Esophagus squamous epithelium (tissue), 4 donors: ENCODE data around the gene MT1A.

Source experiments
- CTCF ChIP-seq, 6 experiments: fragments of 450-650 bp in 4 of 6; fragments of 200-600 bp in 2 of 6; sonication (generic) in 2 of 6; IDR thresholded peaks; one replicate each; pipeline ENCODE4 v1.5.1; 2016 to 2019; ENCODE audit warnings: antibody characterized with exemption in 6 of 6, mild to moderate bottlenecking in 4 of 6, moderate library complexity in 4 of 6
- POLR2A ChIP-seq, 4 donors: fragments of 450-650 bp; IDR thresholded peaks; one replicate each; pipeline ENCODE4 v1.6.1; 2017; ENCODE audit warnings: antibody characterized with exemption in 4 of 4, mild to moderate bottlenecking in 4 of 4, moderate library complexity in 3 of 4

GRCh38 chr16:56683424-56684172, 45.1 kb downstream of the MT1A start:
- TF ChIP-seq CTCF (IDR thresholded peaks at IDR 0.05) (no peak), POLR2A (IDR thresholded peaks at IDR 0.05) (no peak)
